HEK293T (cell line): ENCODE measurements around the gene HOXA10.

Experiments
- HDGF ChIP-seq: fragments of 450-650 bp; IDR thresholded peaks from 2 replicates; pipeline ENCODE4 v1.6.1; 2017; ENCODE audit warnings: antibody characterized with exemption, borderline replicate concordance
- SP1 ChIP-seq: fragments of 450-650 bp; IDR thresholded peaks from 2 replicates; pipeline ENCODE4 v1.6.1; 2017
- ZNF384 ChIP-seq: fragments of 450-650 bp; IDR thresholded peaks from 2 replicates; pipeline ENCODE4 v1.6.1; 2016

DNA sequence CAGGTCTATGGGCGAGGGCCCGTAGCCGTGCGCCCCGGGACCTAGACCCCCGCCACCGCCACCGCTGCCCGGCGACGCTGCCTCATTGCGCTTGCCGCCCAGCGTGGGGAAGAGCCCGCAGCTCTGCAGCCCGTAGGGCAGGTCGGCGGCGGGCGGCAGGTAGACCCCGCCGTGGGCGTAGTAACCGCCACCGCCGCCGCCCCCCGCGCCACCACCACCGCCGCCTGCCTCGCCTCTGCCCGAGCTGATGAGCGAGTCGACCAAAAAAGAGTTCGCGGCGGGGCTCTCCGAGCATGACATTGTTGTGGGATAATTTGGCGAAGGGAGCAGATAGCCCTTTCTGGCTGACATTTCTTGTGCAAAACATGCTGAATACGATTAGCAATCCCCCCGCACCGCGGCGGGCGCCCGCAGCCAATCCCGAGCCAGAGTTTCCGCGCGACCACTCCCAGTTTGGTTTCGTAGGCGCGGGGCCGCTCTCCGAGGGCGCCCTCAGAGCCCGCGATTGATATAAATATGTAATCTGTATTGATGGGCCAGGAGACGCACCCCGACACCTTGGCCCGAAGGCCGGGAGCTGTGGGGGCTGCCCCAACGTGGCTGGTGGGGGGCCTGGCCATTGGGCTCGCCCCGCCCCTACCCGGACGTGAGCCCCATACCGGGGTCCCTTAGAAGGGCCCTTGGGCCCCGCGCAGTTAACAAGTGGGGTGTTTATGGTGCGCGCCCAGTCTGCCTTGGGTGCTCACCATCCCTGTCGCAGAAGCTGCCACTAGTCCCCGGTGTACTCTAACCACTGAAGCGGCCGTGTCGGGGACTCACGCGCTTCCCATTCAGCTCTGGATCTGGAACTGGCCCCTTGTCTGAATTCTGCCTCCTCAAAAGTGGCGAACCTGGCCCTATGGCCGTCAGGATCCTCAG lies at the start of gene HOXA10:
- TF ChIP-seq ZNF384, result no peak
- no peak for TF ChIP-seq HDGF
- TF ChIP-seq SP1, result no peak
